Sciatic nerve (tissue), 2 donors: Measurements from ENCODE around the gene PSMD3. TPM values are rescaled to one million over a fixed set of nuclear protein-coding genes. Genes with fewer than 3 reads are reported as not detected.
"Not testable (repeated sequence)": the region's sequence is repeated elsewhere in the genome, so short reads cannot be mapped to it uniquely, and the experiment has no call there.

ENCODE experiments used
- ATAC-seq: fragments of 200-7000 bp; cut with Tn5 transposase; one replicate; pipeline ENCODE4 v1.9.1; 2020; ENCODE audit warnings: mild to moderate bottlenecking, moderate library complexity
- DNase-seq: peaks from one replicate; pipeline ENCODE4 v3.0.0-alpha.2; 2020; ENCODE audit warnings: low spot score
- intact Hi-C: fragments of 100-400 bp; cut with DNase I; formaldehyde crosslinking; loops from one replicate; pipeline ENCODE4 v1.14.2; 2022
- total RNA-seq: library from RNA; stranded (reverse); fragmentation: NEBNext Ultra II Directional; extraction: Animal tissue kit (Norgen Biotek cat#: 25700); gene quantifications from one replicate; pipeline ENCODE4 v1.2.1, GENCODE V29; 2021
- donor health status: DM: no; HTN: no; CAD: no.
- donor health status: DM: no; HTN: no; CAD: no.

Gene PSMD3
- total RNA-seq, 1 donor from 2014 or later, result 68.7 TPM

GRCh38 chr17:39981766-39982375 lies 1.3 kb downstream of the PSMD3 start:
- intact Hi-C loops, result loop anchor here (2.0 kb wide), 1 partner anchor 29 kb away; no protein-coding TSS in a partner anchor
- ATAC-seq (no peak), DNase-seq (no peak)

GRCh38 chr17:39988206-39988810 lies 7.7 kb downstream of the PSMD3 start:
- no peak for ATAC-seq
- no peak for DNase-seq
- intact Hi-C loops, result no loop called here

GRCh38 chr17:39994448-39994847 lies 13.8 kb downstream of the PSMD3 start:
- DNase-seq (no peak), ATAC-seq (no peak)
- intact Hi-C loops, result no loop called here

GRCh38 chr17:39995438-39995837 lies 14.8 kb downstream of the PSMD3 start:
- intact Hi-C loops, result no loop called here
- ATAC-seq, result no peak
- DNase-seq, result no peak

- intact Hi-C loops, result no loop called here
- ATAC-seq (peak; percentile 7), DNase-seq (no peak)
Measured at GRCh38 chr17:39996162-39996561, 15.6 kb downstream of the PSMD3 start.

- intact Hi-C loops, result no loop called here
- peak; percentile 89 for ATAC-seq
- no peak for DNase-seq
Measured at GRCh38 chr17:39996800-39997199, 16.2 kb downstream of the PSMD3 start.

- ATAC-seq, result peak; percentile 20
Measured at GRCh38 chr17:39997543-39997942, 16.9 kb downstream of the PSMD3 start.

GRCh38 chr17:39999067-39999466 lies 18.5 kb downstream of the PSMD3 start:
- DNase-seq, result no peak
- no peak for ATAC-seq

More at GRCh38 chr17:39997543-39997942, 16.9 kb downstream of the PSMD3 start:
- intact Hi-C loops, result no loop called here
- no peak for DNase-seq

GRCh38 chr17:40000161-40000560 lies 19.6 kb downstream of the PSMD3 start:
- no peak for ATAC-seq
- intact Hi-C loops, result no loop called here
- no peak for DNase-seq

More at GRCh38 chr17:39999067-39999466, 18.5 kb downstream of the PSMD3 start:
- intact Hi-C loops, result no loop called here

GRCh38 chr17:40001335-40001734 lies 20.7 kb downstream of the PSMD3 start:
- intact Hi-C loops, DNase-seq: not testable (repeated sequence)

GRCh38 chr17:40004072-40004471 lies 23.5 kb downstream of the PSMD3 start:
- ATAC-seq (no peak), DNase-seq (no peak)
- intact Hi-C loops, result no loop called here

More at GRCh38 chr17:40001335-40001734, 20.7 kb downstream of the PSMD3 start:
- ATAC-seq, result not testable (repeated sequence)

- no peak for DNase-seq
- ATAC-seq, result no peak
- intact Hi-C loops, result no loop called here
Measured at GRCh38 chr17:40004712-40005111, 24.1 kb downstream of the PSMD3 start.

GRCh38 chr17:40005520-40005919 lies 24.9 kb downstream of the PSMD3 start:
- no peak for ATAC-seq
- DNase-seq, result no peak
- intact Hi-C loops, result no loop called here

- intact Hi-C loops, result loop anchor here (10.0 kb wide), 1 partner anchor 184 kb away; no protein-coding TSS in a partner anchor
- not testable (repeated sequence) for DNase-seq, ATAC-seq
Measured at GRCh38 chr17:40010946-40011500, 30.4 kb downstream of the PSMD3 start.

- intact Hi-C loops, result loop anchor here (10.0 kb wide), 1 partner anchor 183 kb away; no protein-coding TSS in a partner anchor
- DNase-seq, ATAC-seq: not testable (repeated sequence)
Measured at GRCh38 chr17:40012017-40012647, 31.5 kb downstream of the PSMD3 start.

GRCh38 chr17:40014375-40014980 lies 33.9 kb downstream of the PSMD3 start:
- intact Hi-C loops, result loop anchor here (10.0 kb wide), 1 partner anchor 180 kb away; no protein-coding TSS in a partner anchor
- ATAC-seq (peak; percentile 19), DNase-seq (no peak)

GRCh38 chr17:40015005-40015997 lies 34.7 kb downstream of the PSMD3 start, which contains the start of gene CSF3:
CSF3 (plus strand) TSS chr17:40015440; CDS start chr17:40015475, 35 bp downstream.
- no peak for ATAC-seq
- no peak for DNase-seq
- intact Hi-C loops, result loop anchor here (10.0 kb wide), 1 partner anchor 180 kb away; no protein-coding TSS in a partner anchor
